Nephron (organoid): ENCODE measurements around the gene CGNL1.

ENCODE experiments used
- H3K27ac Mint-ChIP-seq, 3 experiments: 2 replicates each; pipeline ENCODE4 v1.8.0; 2020; ENCODE audit warnings: mixed read lengths in 3 of 3, mild to moderate bottlenecking in 2 of 3, moderate library complexity in 1 of 3
- H3K27me3 Mint-ChIP-seq: 2 replicates; pipeline ENCODE4 v1.8.0; 2021; ENCODE audit warnings: low read depth, mild to moderate bottlenecking, moderate library complexity, mixed read lengths
- H3K36me3 Mint-ChIP-seq: 2 replicates; pipeline ENCODE4 v1.8.0; 2020; ENCODE audit warnings: low read depth, mixed read lengths
- H3K4me1 Mint-ChIP-seq: 2 replicates; pipeline ENCODE4 v1.8.0; 2020; ENCODE audit warnings: mixed read lengths
- H3K4me3 Mint-ChIP-seq, 3 experiments: 2 replicates each; pipeline ENCODE4 v1.8.0; 2020; ENCODE audit warnings: mild to moderate bottlenecking in 3 of 3, mixed read lengths in 3 of 3, moderate library complexity in 2 of 3
- H3K9me3 Mint-ChIP-seq: 2 replicates; pipeline ENCODE4 v1.8.0; 2020; ENCODE audit warnings: mixed read lengths
- TF ChIP-seq, protein P1 (sequence below), 3 experiments: fragments of 200-600 bp; sonication (generic); IDR thresholded peaks; one replicate each; pipeline ENCODE4 v1.5.0; 2021; ENCODE audit warnings: antibody characterized with exemption in 3 of 3; ENCODE audit not compliant: unreplicated experiment in 3 of 3

Gene CGNL1

DNA sequence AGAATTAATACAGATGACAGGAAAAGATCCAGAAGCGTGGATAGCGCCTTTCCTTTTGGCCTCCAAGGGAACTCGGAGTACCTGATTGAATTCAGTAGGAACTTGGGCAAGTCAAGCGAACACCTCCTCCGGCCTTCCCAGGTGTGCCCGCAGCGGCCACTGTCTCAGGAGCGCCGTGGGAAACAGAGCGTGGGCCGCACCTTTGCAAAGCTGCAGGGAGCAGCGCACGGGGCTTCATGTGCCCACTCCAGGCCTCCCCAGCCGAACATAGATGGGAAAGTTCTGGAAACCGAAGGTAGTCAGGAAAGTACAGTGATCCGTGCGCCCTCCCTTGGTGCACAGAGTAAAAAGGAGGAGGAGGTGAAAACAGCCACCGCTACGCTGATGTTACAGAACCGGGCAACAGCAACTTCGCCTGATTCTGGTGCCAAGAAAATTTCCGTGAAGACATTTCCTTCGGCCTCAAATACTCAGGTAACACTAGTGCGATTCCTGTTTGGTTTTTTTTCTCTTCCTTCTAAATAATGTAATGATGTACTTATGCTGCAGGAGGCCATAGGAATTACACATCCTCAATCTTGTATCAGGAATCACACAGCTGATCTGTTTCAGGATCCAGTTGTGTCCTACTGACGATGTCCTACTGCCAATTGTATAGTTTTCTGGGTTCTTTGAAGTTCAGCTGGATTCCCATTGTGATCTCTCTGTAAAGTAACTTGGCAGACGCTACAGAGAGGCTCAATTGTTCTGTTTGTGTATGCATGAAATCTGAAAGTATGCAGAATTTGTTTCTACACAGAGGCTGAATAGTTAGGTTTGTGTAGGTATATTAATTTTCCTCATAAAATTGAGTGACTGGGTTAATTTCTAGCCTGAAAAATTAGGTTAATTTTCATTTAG lies 63.1 kb downstream of the CGNL1 start:
- Mint-ChIP-seq H3K36me3 (peaks cover 25% of the 10 kb centered on the region), H3K4me1 (peaks cover 26% of the 10 kb centered on the region), H3K4me3 (no peak overlapping the region), H3K27ac (peak overlapping the region in 2 of 3 experiments; percentile 24 to 57), H3K27me3 (no peaks in the 10 kb centered on the region), H3K9me3 (peaks cover 2% of the 10 kb centered on the region)
- TF ChIP-seq, protein P1, sequence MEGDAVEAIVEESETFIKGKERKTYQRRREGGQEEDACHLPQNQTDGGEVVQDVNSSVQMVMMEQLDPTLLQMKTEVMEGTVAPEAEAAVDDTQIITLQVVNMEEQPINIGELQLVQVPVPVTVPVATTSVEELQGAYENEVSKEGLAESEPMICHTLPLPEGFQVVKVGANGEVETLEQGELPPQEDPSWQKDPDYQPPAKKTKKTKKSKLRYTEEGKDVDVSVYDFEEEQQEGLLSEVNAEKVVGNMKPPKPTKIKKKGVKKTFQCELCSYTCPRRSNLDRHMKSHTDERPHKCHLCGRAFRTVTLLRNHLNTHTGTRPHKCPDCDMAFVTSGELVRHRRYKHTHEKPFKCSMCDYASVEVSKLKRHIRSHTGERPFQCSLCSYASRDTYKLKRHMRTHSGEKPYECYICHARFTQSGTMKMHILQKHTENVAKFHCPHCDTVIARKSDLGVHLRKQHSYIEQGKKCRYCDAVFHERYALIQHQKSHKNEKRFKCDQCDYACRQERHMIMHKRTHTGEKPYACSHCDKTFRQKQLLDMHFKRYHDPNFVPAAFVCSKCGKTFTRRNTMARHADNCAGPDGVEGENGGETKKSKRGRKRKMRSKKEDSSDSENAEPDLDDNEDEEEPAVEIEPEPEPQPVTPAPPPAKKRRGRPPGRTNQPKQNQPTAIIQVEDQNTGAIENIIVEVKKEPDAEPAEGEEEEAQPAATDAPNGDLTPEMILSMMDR (IDR thresholded peaks at IDR 0.05; ENCODE audit: unreplicated experiment in 3 of 3): no peak

- peaks cover 2% of the 10 kb centered on the region for H3K9me3 Mint-ChIP-seq
- TF ChIP-seq, protein P1 (IDR thresholded peaks at IDR 0.05; ENCODE audit: unreplicated experiment in 3 of 3): no peak
- no peak overlapping the region for H3K4me3 Mint-ChIP-seq
- peak overlapping the region in 2 of 3 experiments; percentile 62 to 71 for H3K27ac Mint-ChIP-seq
- H3K27me3 Mint-ChIP-seq: no peaks in the 10 kb centered on the region
- H3K4me1 Mint-ChIP-seq: peaks cover 30% of the 10 kb centered on the region
- H3K36me3 Mint-ChIP-seq: peaks cover 28% of the 10 kb centered on the region
Measured at GRCh38 chr15:57440167-57440566, 63.9 kb downstream of the CGNL1 start.

DNA sequence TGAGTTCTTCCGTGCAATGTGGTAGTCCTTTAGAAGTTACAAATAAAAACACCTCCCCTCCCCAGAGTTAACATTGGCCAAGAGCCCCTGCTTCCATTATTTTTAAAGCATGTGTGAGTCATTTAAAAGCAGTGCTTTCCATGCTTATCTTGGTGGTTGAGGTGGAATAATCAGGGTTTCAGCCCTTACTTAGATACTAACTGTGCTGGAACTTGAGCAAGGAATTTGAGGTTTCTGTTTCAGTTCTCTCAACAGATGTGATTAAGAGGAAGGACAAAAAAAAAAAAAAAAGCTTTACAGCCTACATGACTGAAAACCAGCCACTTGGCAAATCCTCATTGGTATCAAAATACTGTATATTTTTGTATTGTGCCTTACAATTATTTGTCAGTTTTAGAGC lies 64.5 kb downstream of the CGNL1 start:
- H3K27ac Mint-ChIP-seq: peak overlapping the region; percentile 62 to 71 (median 66)
- H3K4me1 Mint-ChIP-seq: peaks cover 37% of the 10 kb centered on the region
- peaks cover 2% of the 10 kb centered on the region for H3K9me3 Mint-ChIP-seq
- TF ChIP-seq, protein P1 (IDR thresholded peaks at IDR 0.05; ENCODE audit: unreplicated experiment in 3 of 3): no peak
- no peak overlapping the region for H3K4me3 Mint-ChIP-seq
- peaks cover 31% of the 10 kb centered on the region for H3K36me3 Mint-ChIP-seq
- H3K27me3 Mint-ChIP-seq: no peaks in the 10 kb centered on the region

GRCh38 chr15:57442335-57442734 lies 66.0 kb downstream of the CGNL1 start:
- TF ChIP-seq, protein P1 (IDR thresholded peaks at IDR 0.05; ENCODE audit: unreplicated experiment in 3 of 3): no peak
- H3K4me1 Mint-ChIP-seq: peaks cover 36% of the 10 kb centered on the region
- H3K4me3 Mint-ChIP-seq: no peak overlapping the region
- H3K27ac Mint-ChIP-seq: no peak overlapping the region
- H3K27me3 Mint-ChIP-seq: no peaks in the 10 kb centered on the region
- H3K9me3 Mint-ChIP-seq: peaks cover 2% of the 10 kb centered on the region
- peaks cover 28% of the 10 kb centered on the region for H3K36me3 Mint-ChIP-seq

- Mint-ChIP-seq H3K9me3 (peaks cover 2% of the 10 kb centered on the region), H3K27ac (no peak overlapping the region), H3K4me1 (peaks cover 34% of the 10 kb centered on the region), H3K27me3 (no peaks in the 10 kb centered on the region), H3K36me3 (peaks cover 31% of the 10 kb centered on the region), H3K4me3 (no peak overlapping the region)
- TF ChIP-seq, protein P1 (IDR thresholded peaks at IDR 0.05; ENCODE audit: unreplicated experiment in 3 of 3): no peak
Measured at GRCh38 chr15:57443486-57443885, 67.2 kb downstream of the CGNL1 start.
